Suprapubic skin (tissue), 4 donors: ENCODE measurements around the gene INF2.

Source experiments
- CTCF ChIP-seq, 2 donors: fragments of 200-600 bp in 1 of 2; fragments of 450-650 bp in 1 of 2; sonication (generic) in 1 of 2; IDR thresholded peaks; one replicate each; pipeline ENCODE4 v1.5.1; 2016 to 2019; ENCODE audit warnings: antibody characterized with exemption in 2 of 2, mild to moderate bottlenecking in 1 of 2, moderate library complexity in 1 of 2
- EP300 ChIP-seq: sonication (generic); formaldehyde crosslinking; IDR thresholded peaks from one replicate; pipeline ENCODE4 v1.6.1; 2017; ENCODE audit warnings: antibody characterized with exemption
- POLR2A ChIP-seq, 2 donors: fragments of 450-650 bp; IDR thresholded peaks; one replicate each; pipeline ENCODE4 v1.6.1; 2017; ENCODE audit warnings: antibody characterized with exemption in 2 of 2, mild to moderate bottlenecking in 2 of 2, moderate library complexity in 2 of 2
- POLR2AphosphoS5 ChIP-seq, 3 donors: sonication (generic); formaldehyde crosslinking; IDR thresholded peaks; one replicate each; pipeline ENCODE4 v1.6.1; 2017; ENCODE audit warnings: antibody characterized with exemption in 3 of 3

DNA sequence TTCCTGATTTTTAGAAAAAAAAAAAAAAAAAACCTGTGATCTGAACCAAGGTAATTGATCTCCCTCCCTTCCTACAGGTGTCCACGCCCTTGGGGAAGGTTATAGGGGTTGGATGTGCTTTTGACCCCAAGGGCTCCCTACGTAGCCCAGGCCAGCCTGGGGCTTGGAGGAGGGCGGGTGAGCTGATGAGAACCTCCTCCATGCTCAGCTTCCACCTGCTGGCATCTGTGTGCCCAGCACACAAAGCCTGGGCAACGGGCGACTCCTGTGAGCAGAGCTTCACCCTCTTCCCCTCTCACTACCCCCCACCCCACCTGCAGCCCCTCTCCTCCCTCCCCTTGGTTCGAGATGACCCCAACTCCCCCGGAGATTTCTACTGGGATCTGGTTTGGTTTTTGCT lies 25.3 kb upstream of the INF2 start:
- TF ChIP-seq CTCF (IDR thresholded peaks at IDR 0.05) (no peak), POLR2AphosphoS5 (IDR thresholded peaks at IDR 0.05) (no peak), POLR2A (IDR thresholded peaks at IDR 0.05) (no peak), EP300 (no peak)
